Hippocampal formation (tissue), 2 donors: ENCODE results near the gene EEPD1.

Experiments
- DNase-seq, 2 donors: peaks; one replicate each; lab custom pipeline; 2025; lab: John Stamatoyannopoulos, UW

Gene EEPD1

DNA sequence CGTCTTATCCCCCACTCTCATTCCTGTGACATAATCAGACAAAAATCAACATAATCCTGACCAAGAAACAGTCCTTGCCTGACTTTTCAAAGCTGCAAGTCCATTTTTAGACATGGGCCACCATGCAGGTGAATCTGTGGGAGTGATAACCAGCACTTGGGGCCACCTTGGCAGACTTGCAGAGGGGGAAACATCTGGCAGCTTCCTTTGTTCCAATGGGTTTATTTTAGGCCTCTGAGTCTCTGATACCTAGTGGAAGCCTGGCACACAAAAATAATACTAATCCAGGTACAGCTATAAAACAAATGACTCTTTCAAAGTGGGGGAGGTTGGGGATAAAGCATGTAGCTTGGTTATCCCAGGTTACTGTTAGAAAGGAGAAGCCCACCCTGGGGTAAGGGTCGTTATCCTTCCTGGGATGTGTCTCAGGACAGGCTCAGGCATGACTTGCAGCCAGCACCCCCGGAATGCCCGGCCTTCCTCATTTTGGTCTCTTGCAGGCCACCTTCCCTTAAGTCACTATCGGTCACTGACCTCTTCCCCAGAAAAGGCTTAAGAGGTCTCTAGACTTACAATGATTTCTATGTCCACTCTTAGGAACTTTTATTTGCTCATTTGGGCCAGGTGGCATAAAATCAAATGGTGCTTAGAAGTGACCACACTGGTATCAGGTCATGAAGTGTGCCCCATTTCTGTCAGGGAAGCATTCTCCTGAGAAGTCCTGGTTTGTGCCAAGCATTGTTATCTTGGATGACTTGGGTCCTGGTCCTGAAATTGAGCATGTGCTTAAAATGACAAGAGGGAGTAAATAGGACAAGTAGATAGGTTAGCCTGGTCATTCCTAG, 37.6 kb downstream of the EEPD1 start:
- DNase-seq, result no peak

DNA sequence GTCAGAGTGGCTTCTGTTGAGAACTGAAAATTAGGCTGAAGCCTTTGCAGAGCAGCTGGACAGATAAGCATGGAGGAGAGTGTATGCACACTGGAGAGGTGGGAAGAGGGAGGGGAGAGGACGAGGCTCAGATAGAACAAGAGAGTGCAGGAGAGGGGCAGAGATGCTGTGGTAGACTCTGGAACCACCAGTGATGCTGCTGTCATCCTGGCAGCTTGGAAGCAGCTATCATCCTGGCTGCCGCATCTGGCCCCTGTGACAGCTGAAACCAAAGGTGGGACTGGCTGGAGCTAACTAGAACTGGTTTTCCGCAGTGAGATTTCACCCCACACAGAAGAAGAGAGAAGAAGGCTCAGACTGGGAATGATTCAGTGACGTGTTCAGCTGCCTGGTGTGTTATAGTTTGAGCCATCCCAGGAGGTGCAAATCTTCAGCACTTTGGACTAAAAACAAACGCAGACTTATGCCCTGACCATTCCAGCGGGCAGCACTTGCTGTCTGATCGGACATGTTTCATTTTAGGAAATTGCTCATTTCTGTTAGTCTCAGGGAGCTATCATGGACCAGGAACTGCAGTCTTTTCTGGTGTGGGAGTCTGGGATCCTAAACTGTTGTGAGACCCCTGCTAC, 38.4 kb downstream of the EEPD1 start:
- DNase-seq, result no peak

DNA sequence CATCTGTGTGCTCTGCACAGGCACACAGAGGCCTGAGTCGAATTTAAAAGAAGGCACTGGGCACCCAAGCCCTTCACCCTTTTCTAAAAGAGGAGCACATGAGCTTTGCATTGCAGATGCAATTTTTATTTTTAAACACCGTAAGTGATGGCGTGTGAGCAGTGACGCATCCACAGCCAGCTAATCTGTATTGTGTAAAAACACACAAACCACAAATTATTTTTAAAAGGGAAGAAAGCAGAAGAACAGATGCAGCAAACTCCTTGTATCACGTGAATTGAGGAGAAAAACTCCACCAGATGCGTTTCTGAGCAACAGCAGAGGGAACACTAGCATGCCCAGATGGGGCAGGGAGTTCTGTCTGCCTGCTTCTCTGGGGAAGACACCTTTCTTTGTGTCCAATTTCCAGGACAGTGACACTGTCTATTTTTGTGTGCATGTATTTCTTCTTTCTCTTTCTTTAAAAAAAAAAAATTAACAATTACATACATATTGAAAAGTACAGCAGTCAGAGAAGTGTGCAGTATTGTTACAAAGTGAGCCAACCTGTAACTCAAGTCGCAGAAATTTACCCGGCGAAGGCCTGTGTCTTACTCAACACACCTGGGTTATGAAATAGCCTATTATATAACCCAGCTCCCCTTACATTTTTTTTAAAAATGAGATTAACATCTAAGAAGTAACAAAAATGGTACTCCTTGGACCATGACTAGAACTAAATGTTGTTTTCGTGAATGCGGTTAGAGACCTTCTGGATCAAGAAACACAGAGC, 39.2 kb downstream of the EEPD1 start:
- peak in 1 of 2 donors; percentile 27 for DNase-seq

DNA sequence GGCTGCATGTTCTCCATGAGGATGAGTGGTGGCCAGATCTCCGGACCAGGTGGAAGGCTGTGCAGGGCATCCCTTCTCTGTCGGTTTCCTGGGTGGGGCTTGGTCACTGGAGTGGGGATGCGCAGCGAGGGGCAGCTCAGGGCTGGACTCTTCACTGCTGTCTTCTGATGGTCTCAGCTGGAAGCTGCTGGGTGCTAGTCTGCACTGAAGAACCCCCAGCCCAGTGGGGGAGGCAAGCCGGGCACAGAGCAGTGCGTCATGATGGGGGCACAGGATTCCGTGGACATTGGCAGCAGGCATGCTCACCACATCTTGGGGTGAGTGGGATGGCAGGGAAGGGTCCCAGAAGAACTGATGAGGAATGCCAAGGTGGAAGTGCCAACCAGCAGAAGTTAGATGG, 39.8 kb downstream of the EEPD1 start:
- no peak for DNase-seq

DNA sequence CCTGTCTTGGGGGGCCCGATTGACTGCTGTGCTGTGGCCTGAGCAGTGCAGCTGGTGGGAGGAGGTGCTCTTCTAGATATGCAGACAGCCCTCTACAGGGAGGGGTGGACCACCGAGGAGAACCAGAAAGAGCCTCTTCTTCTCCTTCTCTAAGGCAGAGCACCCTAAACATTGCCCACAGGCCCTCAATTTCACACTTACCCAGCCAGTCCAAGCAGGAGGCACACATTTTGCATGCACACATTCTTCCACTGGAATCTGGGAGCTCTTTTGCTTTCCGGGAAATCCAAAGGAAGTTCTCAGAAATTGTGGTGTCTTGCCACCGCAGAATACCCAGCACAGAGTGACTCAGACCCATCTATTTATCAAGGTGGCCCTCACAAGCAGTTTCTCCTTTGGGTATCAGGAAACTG, 45.8 kb downstream of the EEPD1 start:
- DNase-seq, result no peak

- DNase-seq, result no peak
Measured at GRCh38 chr7:36199329-36199728, 46.3 kb downstream of the EEPD1 start.

GRCh38 chr7:36201122-36201723, 48.2 kb downstream of the EEPD1 start:
- DNase-seq, result no peak

DNA sequence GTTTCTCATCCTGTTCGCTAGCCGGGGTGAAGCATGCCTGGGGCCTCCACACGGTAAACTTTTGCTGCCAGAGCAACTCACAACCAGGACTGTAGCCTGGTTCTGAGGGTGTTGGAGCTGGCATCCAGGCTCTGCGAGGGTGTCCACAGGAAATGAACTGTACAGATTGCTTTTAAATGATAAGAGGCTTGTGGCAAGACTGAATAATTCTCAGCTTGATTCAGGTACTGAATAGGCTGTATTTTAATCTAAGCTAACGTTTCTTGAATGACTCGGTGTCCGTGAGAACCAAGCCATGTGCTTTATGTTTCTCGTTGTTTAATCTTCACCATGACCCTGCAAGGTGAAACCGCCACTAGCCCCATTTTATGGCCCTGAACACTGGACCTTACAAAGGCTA, 49.3 kb downstream of the EEPD1 start:
- DNase-seq, result no peak

- no peak for DNase-seq
Measured at GRCh38 chr7:36203071-36203790, 50.2 kb downstream of the EEPD1 start.

GRCh38 chr7:36204044-36204663, 51.1 kb downstream of the EEPD1 start:
- no peak for DNase-seq

- no peak for DNase-seq
Measured at GRCh38 chr7:36204929-36205635, 52.0 kb downstream of the EEPD1 start.

DNA sequence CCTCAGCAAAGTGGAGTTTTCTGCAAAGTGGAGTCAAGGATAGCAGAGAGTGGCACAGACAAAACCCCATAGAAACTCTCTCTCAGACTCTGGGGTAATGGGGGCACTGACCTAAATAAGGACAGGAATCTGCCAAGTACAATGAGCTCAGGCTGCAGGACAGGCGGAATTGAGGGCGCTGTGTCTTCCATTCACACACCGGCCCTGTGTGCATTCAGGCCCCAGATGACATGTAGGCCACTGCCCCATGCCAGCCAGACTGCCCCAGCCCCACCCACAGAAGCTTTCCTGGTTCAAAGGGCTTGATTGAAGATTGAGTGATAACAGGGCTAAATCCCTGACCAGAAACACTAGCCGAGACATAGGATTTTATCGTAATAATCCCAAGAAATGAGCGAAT, 52.7 kb downstream of the EEPD1 start:
- no peak for DNase-seq

- peak; percentile 57 to 67 for DNase-seq
Measured at GRCh38 chr7:36207451-36208291, 54.6 kb downstream of the EEPD1 start.

GRCh38 chr7:36208426-36208825, 55.4 kb downstream of the EEPD1 start:
- DNase-seq, result no peak

- no peak for DNase-seq
Measured at GRCh38 chr7:36208997-36209813, 56.2 kb downstream of the EEPD1 start.

DNA sequence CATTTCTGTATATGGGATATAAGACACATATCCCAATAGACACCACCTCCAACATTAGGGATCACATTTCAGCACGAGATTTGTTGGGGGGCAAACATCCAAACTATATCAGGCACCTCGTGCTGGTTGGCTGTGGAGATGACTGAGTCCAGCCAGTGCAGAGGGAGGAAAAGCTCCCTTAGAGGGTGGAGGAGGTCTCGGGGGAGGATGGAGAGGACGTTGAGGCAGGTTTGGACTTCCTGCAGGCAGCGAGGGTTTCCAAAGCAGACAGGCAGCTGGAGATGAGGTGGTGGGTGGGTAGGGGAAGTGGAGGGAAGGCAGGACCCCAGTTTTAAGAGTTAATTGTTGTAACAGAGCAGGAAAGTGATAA, 56.7 kb downstream of the EEPD1 start:
- DNase-seq, result no peak

- no peak for DNase-seq
Measured at GRCh38 chr7:36210291-36210922, 57.4 kb downstream of the EEPD1 start.
